Subcutaneous adipose tissue (tissue), 4 donors: ENCODE data around the gene CD40. TPM values are rescaled to one million over a fixed set of nuclear protein-coding genes. Genes with fewer than 3 reads are reported as not detected.

Source experiments
- total RNA-seq, 4 donors: library from RNA; depleted of rRNA; stranded (reverse); fragments of >200 nt; gene quantifications; one replicate each; pipeline ENCODE4 v1.1.0, GENCODE V29; 2016
- TF ChIP-seq, protein P1 (sequence below): fragments of 450-650 bp; IDR thresholded peaks from one replicate; pipeline ENCODE4 v1.5.1; 2016; ENCODE audit warnings: low read depth, mild to moderate bottlenecking, control low read depth, antibody characterized with exemption, moderate library complexity

Gene CD40
- total RNA-seq, 4 donors from 2014 or later = 9.5 to 22.8 (median 17.7) TPM

DNA sequence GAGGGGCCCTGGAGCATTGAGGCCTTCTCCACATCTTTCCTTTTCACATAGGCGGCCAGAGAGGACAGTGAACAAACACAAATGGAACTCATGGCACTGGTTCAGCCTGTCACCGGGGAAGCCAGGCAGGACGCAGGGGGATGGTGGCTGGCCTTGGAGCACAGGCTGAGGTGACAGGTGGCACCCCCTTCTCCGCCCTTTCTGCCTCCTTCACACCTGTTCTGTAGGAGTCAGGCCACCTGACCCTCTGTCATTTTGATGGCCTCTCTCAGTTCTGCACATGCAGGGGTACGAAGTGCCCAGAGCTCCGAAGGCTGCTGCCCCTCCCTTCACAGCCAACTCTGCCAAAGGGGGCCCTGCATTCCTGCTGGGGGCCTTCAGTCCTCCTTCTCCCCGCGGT lies 60.8 kb downstream of the CD40 start:
- TF ChIP-seq, protein P1, sequence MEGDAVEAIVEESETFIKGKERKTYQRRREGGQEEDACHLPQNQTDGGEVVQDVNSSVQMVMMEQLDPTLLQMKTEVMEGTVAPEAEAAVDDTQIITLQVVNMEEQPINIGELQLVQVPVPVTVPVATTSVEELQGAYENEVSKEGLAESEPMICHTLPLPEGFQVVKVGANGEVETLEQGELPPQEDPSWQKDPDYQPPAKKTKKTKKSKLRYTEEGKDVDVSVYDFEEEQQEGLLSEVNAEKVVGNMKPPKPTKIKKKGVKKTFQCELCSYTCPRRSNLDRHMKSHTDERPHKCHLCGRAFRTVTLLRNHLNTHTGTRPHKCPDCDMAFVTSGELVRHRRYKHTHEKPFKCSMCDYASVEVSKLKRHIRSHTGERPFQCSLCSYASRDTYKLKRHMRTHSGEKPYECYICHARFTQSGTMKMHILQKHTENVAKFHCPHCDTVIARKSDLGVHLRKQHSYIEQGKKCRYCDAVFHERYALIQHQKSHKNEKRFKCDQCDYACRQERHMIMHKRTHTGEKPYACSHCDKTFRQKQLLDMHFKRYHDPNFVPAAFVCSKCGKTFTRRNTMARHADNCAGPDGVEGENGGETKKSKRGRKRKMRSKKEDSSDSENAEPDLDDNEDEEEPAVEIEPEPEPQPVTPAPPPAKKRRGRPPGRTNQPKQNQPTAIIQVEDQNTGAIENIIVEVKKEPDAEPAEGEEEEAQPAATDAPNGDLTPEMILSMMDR = no peak

Other genes with a start within 250 kb of the CD40 start
- gene ZSWIM1, start 237.1 kb upstream of the CD40 start, total RNA-seq = 1 to 10 TPM; 5.9 to 7.0 (median 6.7) TPM
- 10 to 100 TPM in 1 of 4 donors, 1 to 10 TPM in 3; 2.2 to 13.4 (median 2.9) TPM for gene SPATA25, start 230.7 kb upstream of the CD40 start, total RNA-seq
- gene NEURL2, start 227.1 kb upstream of the CD40 start, total RNA-seq = 10 to 100 TPM in 2 of 4 donors, 1 to 10 TPM in 2; 2.3 to 15.1 (median 10.0) TPM
- gene CTSA, start 227.0 kb upstream of the CD40 start, total RNA-seq = 100 to 1,000 TPM in 2 of 4 donors, 10 to 100 TPM in 2; 79.1 to 164 (median 109) TPM
- gene PLTP, start 206.2 kb upstream of the CD40 start, total RNA-seq = 100 to 1,000 TPM; 135 to 475 (median 261) TPM
- gene PCIF1, start 183.6 kb upstream of the CD40 start, total RNA-seq = 10 to 100 TPM; 20.7 to 39.2 (median 24.8) TPM
- 10 to 100 TPM in 3 of 4 donors, 1 to 10 TPM in 1; 9.9 to 21.1 (median 13.7) TPM for gene ZNF335, start 146.1 kb upstream of the CD40 start, total RNA-seq
- gene MMP9, start 109.4 kb upstream of the CD40 start, total RNA-seq = 100 to 1,000 TPM in 1 of 4 donors, 10 to 100 TPM in 1, 1 to 10 TPM in 2; 3.0 to 172 (median 7.5) TPM
- not detected for gene SLC12A5, start 89.1 kb upstream of the CD40 start, total RNA-seq
- 10 to 100 TPM; 23.3 to 26.9 (median 26.3) TPM for gene NCOA5, start 28.4 kb upstream of the CD40 start, total RNA-seq
- gene CDH22, start 190.2 kb downstream of the CD40 start, total RNA-seq = not detected